ENCODE results near the gene PIGQ.

GRCh38 chr16:525123-525519 is 44.6 kb upstream of the PIGQ start:
- TF ChIP-seq CTCF (IDR thresholded peaks at IDR 0.05): no peak
- no peak for TF ChIP-seq POLR2AphosphoS5 (IDR thresholded peaks at IDR 0.05)
- no peak for TF ChIP-seq POLR2A (IDR thresholded peaks at IDR 0.05; ENCODE audit: low read depth)
- TF ChIP-seq EP300 (IDR thresholded peaks at IDR 0.05): no peak
